COR-L47 (cell line): ENCODE measurements around the gene SEMA4B.
A peak's percentile ranks its signal among the peaks of the same experiment; 100 is the strongest.
"Not testable (repeated sequence)": the region's sequence is repeated elsewhere in the genome, so short reads cannot be mapped to it uniquely, and the experiment has no call there.

Experiments used
- DNase-seq: peaks from one replicate; lab custom pipeline; 2025; lab: John Stamatoyannopoulos, UW

The SEMA4B gene

GRCh38 chr15:90261811-90262210 is 60.7 kb downstream of the SEMA4B start:
- no peak for DNase-seq

- no peak for DNase-seq
Observed at GRCh38 chr15:90262426-90262825, 61.3 kb downstream of the SEMA4B start.

- DNase-seq, result no peak
Observed at GRCh38 chr15:90264671-90265070, 63.5 kb downstream of the SEMA4B start.

DNA sequence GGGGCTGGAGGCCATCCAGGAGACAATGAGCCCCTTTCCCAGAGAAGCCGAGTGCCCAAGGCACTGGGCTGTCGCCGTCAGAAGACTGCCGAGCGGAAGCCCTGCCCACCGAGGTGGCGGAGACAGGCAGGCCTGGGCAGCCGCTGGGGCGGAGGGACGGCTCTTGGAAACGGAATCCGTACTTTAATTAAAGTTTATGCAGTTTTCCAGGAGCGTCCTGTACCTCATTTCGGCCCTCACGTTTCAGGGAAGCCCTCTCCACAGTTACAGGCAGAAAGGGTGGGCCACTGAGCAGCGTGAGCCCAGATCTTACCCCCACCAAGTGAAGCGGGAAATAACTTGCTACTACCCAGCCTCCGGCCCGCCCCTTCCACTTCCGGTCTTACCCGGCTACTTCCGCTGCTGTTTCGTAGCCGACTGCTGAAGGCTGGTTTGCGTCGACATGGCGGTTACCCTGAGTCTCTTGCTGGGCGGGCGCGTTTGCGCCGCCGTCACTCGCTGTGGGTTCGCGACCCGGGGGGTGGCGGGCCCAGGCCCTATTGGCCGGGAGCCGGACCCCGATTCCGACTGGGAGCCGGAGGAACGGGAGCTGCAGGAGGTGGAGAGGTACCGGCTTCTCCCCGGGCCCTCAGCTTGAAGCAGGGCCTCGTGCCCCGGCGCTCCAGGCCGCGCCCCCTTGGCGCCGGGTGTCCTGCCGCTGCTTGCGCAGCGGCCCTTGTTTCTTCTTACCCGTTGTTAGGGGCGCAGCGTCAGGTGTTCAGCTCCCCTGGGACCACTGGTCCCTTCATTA is 64.3 kb downstream of the SEMA4B start, which contains the start of gene NGRN:
TSS of gene NGRN (plus strand) at position 402 of the 790 bp plus-strand sequence. CDS start at position 443, 41 bp downstream.
- DNase-seq, result peak; percentile 82

- DNase-seq, result peak; percentile 42
Observed at GRCh38 chr15:90266061-90266431, 64.9 kb downstream of the SEMA4B start.

DNA sequence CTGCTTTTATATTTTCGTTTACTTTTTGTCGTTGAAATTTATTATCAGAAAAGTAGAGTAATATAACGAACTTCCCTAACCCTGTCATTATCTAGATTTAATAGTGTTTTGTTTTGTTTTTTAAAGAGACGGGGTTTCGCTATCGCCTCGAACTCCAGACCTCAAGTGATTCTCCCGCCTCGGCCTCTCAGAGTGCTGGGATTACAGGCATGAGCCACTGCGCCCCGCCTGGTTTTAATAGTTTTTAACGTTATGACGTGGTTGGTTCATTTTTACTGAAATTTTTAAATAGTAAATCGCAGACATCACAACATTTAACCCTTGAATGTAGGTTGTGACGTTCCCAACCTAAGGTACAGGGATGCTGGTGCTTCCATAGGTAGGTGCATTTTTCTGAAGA is 65.4 kb downstream of the SEMA4B start:
- DNase-seq, result peak; percentile 8

GRCh38 chr15:90268415-90268814 is 67.3 kb downstream of the SEMA4B start:
- DNase-seq, result no peak

DNA sequence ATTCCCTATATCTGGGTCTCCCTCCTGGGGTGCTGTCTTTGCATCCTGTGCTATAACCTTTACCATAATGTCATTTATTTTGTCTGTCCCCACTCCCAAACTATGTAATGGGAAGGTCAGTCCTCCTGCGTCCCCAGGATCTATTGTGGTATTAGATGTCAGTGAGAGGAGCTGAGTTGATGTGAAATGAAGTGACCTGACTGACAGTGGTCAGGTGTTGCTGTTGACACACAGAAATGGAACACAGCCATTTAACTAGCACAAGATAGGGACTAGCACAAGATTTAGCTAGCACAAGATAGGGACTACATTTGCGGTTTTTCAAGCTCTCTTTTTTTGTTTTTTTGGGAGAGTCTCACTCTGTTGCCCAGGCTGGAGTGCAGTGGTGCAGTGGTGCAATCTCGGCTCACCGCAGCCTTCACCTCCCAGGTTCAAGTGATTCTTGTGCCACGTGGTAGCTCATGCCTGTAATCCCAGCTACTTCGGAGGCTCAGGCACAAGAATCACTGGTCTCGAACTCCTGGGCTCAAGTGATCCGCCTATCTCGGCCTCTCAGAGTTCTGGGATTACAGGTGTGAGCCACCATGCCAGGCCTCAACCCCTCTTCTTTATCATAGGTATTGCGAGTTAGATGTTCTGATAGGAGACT is 69.5 kb downstream of the SEMA4B start:
- DNase-seq, result no peak

DNA sequence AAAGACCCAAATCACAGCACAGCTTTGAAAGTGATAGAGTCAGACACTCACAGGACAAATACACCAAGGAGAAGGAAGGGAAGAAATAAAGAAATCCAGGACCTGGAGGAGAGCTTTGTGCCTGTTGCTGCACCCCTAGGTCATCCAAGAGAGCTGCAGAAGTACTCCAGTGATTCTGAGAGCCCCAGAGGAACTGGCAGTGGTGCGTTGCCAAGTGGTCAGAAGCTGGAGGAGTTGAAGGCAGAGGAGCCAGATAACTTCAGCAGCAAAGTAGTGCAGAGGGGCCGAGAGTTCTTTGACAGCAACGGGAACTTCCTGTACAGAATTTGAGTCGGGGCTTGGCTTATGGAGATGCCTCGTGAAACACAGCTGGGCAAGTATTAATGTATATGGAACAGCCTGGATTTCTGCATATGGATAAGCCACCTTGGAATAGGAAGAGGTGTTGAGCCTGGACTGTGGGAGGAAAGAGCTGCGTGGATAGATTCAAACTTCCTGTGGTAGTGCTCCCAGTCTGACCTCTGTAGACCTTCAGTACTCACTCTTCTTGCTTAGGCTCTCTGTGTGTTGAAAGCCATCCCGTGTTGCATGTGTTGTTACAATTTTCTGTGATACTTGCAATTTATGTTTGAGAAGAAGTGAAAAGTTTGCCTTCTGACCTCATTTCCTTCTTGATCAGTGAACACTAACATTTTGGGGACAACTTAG is 70.5 kb downstream of the SEMA4B start:
- DNase-seq, result no peak

DNA sequence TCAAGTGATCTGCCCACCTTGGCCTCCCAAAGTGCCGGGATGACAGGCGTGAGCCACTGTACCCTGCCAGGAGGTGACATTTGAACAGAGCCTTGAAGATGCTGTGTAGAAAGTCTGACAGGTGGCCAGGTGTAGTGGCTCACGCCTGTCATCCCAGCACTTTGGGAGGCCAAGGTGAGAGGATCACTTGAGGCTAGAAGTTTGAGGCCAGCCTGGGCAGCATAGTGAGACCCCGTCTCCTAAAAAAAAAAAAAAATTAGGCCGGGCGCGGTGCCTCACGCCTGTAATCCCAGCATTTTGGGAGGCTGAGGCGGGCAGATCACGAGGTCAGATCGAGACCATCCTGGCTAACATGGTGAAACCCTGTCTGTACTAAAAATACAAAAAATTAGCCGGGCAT is 77.3 kb downstream of the SEMA4B start:
- DNase-seq, result not testable (repeated sequence)
